KG1 (cell line): ENCODE measurements around the gene MZF1.

Source experiments
- DNase-seq: peaks from one replicate; lab custom pipeline; 2025; lab: John Stamatoyannopoulos, UW

The MZF1 gene

GRCh38 chr19:58569943-58570670 lies 3.0 kb downstream of the MZF1 start:
- DNase-seq, result no peak

GRCh38 chr19:58569191-58569942 lies 3.8 kb downstream of the MZF1 start:
- DNase-seq, result no peak

GRCh38 chr19:58568453-58569130 lies 4.5 kb downstream of the MZF1 start:
- no peak for DNase-seq

- DNase-seq, result no peak
Observed at GRCh38 chr19:58566989-58567388, 6.1 kb downstream of the MZF1 start.

- DNase-seq, result no peak
Observed at GRCh38 chr19:58563823-58564222, 9.3 kb downstream of the MZF1 start.

GRCh38 chr19:58563034-58563573 lies 10.0 kb downstream of the MZF1 start:
- no peak for DNase-seq

GRCh38 chr19:58562122-58563033 lies 10.8 kb downstream of the MZF1 start:
- DNase-seq, result no peak

- no peak for DNase-seq
Observed at GRCh38 chr19:58561373-58562121, 11.6 kb downstream of the MZF1 start.

GRCh38 chr19:58560921-58561320 lies 12.2 kb downstream of the MZF1 start:
- no peak for DNase-seq

- no peak for DNase-seq
Observed at GRCh38 chr19:58560007-58560887, 12.9 kb downstream of the MZF1 start.

- DNase-seq, result no peak
Observed at GRCh38 chr19:58559275-58560006, 13.7 kb downstream of the MZF1 start.

GRCh38 chr19:58558623-58559274 lies 14.4 kb downstream of the MZF1 start:
- DNase-seq, result no peak

- no peak for DNase-seq
Observed at GRCh38 chr19:58558066-58558622, 15.0 kb downstream of the MZF1 start, which contains the start of gene UBE2M. Gene UBE2M, minus strand, starts transcription at chr19:58558611. Its CDS starts 230 bp downstream, at chr19:58558381.

GRCh38 chr19:58557221-58558065 lies 15.7 kb downstream of the MZF1 start:
- DNase-seq, result no peak

- DNase-seq, result no peak
Observed at GRCh38 chr19:58556622-58557220, 16.4 kb downstream of the MZF1 start.

- no peak for DNase-seq
Observed at GRCh38 chr19:58555920-58556621, 17.1 kb downstream of the MZF1 start.
